Activated gamma-delta T cell treated with anti-CD3 and anti-CD28 coated beads, Interleukin-2, amount 50 U/mL, for 16 hours (primary cell): ENCODE results near the gene GNPDA1.

ENCODE experiments used
- DNase-seq: peaks from one replicate; pipeline ENCODE4 v3.0.0-alpha.2; 2020; ENCODE audit warnings: low read depth

GNPDA1 gene

DNA sequence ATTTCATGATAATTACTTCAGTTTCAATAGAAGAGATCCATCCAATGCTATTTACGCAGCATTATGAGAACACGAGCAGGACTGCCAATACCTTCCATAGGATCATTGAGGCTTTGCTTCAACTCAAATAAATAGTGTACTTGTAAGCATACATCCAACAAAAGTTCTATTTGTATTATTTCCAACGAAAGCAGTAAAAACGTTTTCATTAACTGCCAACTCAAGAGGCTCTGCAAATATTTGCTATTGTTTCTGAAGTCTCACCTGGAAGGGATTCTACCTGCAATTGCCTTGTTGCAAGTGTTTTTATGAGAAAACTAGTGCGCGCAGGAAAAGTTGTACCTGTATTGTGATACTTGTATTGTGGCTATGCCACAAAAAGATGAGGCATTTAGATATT lies 11.0 kb upstream of the GNPDA1 start:
- DNase-seq: no peak

DNA sequence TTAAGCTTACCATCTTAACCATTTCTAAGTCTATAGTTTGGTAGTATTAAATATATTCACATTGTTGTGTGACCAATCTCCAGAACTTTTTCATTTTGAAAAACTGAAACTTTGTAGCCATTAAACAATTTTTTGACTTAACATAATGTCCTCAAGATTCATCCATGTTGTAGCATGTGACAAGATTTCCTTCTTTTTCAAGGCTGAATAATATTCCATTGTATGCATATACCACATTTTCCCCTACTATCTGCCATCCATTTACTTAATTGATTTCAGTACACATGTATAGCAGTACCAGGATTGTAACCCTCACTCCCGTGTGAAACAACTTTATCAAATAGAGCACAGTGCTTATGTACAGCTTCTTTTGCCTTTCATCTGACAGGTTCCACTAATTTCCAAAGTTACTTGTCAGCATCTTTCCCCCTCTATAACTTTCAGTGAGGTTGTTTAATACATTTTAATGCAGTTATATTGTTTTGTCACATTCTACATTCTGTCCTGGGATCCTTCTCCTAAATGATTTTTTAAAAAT lies 7.4 kb upstream of the GNPDA1 start:
- no peak for DNase-seq

DNA sequence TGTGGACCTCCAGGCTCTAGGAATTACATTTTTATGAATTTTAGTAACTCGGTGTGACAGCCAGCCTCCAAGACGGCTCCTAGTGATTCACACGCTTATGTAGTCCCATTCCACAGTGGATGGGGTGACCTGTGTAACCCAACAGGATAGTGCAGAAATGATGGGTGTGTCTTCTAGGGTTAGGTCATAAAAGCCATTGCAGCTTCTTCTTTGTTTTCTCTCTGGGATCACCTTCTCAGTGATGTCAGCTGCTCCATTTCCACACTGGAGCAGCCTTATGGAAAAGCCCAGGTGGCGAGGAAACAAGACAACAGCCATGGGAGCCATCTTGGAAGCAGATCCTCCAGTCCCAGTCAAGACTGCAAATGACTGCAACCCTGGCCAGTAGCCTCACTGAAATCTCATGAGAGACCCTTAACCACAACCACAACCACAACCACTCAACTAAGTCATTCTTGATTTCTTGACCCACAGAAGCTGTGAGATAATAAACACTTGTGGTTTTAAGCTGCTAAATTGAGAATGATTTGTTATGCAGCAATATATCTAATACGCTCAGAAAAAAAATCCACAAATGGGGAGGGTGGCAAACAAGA lies 5.1 kb upstream of the GNPDA1 start:
- DNase-seq: no peak

DNA sequence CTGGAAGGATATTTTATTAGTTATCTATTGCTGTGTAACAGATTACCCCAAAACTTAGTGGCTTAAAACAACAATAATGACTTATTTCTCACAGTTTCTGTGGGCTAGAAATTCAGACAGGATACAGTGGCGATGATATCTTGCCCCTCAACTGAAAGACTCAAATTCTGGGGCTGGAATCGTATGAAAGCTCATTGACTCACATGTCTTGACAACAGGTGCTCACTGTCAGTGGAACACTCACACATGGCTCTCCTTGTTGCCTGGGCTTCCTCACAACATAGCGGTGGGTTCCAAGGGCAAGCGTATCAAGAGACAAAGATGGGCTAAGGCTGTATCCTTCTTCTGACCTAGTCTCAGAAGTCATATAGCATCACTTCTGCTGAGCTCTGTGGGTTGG lies 3.7 kb upstream of the GNPDA1 start:
- DNase-seq: no peak

DNA sequence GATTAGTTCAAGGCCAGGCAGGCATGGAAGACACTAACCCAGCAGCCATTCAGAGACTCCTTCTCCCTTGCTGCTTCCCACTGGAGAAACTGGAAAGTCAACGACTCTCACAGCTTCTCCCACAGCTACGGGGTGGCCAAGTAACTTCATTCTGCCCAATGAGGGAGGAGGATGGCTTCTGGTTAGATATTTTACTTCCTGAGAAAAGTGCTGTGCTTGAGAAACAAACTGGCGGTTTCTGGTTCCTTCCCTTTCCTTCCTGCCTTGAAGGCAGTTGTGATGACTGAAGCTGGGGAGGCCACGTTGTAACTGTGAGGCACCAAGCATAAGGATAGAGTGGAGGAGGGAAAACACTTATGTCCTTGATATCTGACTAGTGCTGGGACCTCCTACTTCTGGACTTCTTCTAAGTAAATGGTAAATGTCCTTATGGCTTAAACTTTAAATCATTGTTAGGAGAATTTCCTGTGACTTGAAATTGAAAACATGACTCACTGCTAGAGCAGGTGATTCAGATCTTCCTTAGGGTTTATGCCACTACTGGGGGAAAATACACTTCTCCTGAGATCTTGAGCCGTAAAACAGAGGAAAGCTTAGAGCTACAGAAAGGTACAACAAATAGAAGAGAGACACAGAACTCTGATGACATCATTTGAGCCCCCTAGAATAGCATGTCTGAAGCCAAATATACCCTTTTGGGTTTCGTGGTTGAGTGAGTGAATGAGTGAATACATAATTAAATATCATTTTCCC lies 3.1 kb upstream of the GNPDA1 start:
- DNase-seq: no peak

DNA sequence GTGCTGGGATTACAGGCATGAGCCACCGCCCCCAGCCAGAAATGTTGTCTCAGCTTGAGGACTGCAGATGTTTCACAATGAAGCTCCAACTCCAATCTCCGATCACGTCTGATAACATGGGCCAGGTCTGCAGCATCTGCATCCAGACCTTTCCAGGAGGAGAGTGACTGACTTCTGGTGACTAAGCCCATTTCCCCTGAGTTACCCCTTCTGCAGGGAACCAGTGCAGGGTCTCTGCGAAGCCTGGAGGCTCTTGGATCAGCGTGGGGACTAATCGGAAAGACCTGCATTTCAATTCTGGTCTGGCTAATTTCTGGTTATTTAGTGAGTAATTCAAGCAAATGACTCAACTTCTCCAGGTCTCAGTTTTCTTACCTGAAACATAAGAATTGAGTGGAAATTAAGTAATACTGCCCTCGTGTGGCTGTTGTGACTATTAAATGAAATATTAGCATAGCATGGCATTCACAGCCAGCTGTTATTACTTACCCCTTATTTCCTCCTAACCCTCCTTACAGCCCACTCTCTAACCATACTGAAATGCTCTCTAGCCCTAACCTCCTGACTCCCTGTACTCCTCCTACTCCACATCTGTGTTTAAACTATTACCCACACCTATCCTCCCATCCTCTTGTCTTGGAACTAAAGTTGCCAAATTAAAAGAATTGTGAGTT lies 2.2 kb upstream of the GNPDA1 start:
- no peak for DNase-seq

DNA sequence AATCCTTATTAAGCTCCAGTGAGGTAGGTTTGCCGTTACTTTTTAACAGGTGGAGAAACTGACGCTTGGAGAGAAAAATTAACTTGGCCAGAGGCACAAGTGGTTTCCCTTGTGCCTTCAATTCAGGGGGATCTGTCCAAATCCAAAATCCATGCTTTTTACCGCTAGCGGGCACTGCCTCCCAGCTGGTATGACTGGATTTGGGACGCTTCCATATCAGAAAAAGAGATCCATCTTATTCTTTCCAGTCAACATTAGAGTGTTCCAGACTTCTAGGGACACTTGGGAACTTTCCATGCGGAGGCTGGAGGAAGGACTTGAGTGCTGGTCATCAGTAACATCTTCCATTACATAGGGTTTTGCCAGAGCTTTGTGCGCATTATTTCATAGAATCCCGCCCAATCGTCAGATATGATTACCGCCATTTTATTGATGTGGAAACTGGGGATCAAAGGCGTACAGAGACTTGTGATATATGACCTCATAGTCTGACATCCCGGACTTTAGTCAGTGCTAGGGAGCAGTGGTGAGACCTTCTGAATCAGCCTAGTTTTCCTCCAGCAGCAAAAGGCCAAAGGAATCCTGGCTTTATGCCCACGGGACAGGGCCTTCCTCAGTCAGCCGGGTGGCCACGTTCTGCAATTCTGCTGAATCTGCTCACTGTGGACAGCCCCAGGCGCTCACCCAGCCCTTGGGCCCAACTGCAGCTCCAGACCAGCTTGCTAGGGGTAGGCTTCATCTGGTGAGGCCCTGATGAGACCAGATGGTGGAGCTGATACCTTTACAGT lies 1.1 kb upstream of the GNPDA1 start:
- DNase-seq: no peak

DNA sequence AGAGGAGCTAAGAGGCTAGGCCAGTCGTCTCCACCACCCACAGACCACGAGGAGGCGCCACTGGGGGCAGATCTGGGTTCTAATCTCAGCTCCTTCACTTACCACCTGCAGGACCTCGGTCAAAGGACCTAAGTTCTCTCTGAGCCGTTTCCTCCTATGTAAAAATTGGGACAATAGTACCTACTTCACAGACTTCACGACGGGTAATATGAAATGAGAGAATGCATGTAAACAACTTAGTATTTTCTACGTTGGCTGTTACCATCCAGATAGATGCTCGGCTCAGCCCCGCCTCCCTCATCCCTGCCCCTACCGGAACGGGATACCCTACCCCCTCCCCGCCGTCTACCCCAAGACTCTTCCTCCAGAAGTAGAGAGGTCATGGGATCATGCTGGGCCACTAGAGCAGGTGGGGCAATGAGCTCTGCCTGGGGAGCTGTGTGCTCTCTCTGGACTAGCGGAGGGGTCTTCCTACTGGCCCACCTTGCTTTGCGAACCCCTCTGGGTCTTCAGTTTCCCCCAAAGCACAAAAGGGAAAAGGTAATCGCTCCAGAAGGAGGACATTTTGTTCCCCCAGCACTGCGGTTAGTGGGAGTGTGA lies 541 bp downstream of the GNPDA1 start:
- DNase-seq: no peak

DNA sequence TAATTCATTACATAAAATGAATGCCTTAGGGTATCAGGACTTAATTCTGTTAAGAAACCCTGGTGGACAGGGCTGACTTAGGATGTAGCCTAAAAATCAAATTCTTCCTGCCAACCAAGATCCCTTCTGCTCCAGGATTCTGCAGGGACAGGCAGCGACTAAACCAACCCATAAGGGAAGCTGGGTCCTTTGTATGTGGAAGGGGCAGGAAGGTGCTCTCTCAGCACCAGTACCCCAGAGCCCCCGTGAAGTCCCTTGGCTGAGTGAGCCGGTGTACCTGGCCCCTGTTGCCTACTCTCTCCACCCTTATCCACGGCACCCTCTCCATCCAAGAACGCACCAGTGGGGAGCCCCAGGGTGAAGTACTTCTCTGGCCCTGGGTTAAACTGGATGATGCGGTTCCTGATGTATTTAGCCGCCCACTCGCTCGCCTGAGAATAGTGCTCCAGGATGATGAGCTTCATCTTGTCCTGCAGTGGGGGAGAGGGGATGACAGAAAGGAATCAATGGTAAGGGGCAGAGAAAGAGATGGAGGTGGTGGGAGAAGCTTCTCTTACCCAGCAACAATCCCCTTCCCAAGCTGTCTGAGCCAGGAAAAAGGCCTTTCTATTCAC lies 1.1 kb downstream of the GNPDA1 start:
- no peak for DNase-seq

DNA sequence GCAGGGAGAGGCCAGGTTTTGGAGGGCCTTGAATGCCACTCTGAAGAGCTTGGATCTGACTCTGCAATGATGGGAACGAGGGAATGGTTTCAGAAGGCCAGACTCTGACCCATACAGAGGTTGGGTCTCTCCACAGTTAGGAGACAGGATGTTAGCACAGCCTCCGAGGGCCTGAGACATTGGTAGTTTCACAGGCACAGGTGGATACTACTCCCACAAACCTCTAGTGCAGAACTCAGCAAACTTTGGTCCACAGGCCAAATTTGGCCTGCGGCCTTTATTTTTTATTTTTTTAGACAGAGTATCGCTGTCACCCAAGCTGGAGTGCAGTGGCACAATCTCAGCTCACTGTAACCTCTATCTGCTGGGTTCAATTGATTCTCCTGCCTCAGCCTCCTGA lies 2.9 kb downstream of the GNPDA1 start:
- no peak for DNase-seq

DNA sequence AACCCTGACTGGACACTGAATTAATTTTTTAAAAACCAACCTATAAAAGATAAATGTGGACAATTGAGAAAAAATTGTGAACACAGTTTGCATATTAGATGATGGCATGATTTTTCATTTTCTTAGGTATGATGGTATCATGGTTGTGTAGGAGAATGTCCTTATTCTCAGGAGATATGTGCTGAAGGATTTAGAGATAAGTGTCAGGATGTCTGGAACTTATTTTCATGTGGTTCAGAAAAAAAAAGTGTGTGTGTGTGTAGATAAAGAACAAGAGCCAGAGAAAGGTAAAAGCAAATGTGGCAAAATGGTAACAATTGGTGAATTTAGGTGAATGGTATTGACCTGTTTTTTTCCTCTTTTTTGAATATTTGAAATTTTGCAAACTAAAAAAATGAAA lies 4.0 kb downstream of the GNPDA1 start:
- no peak for DNase-seq

DNA sequence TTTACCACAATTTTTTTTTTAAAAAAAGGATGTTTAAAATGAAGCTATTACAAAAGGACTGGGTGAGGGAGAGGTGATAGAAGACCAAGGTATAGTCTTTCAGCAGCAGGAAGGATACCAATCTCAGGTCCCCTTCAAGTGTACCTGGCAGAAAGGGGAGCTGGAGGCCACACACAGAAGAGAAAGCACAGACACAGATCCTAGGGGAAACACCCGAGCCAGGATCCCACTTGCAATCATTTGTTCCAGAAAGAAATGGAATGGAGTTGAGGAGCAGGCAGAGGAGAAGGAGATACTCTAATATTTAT lies 5.6 kb downstream of the GNPDA1 start:
- DNase-seq: no peak

DNA sequence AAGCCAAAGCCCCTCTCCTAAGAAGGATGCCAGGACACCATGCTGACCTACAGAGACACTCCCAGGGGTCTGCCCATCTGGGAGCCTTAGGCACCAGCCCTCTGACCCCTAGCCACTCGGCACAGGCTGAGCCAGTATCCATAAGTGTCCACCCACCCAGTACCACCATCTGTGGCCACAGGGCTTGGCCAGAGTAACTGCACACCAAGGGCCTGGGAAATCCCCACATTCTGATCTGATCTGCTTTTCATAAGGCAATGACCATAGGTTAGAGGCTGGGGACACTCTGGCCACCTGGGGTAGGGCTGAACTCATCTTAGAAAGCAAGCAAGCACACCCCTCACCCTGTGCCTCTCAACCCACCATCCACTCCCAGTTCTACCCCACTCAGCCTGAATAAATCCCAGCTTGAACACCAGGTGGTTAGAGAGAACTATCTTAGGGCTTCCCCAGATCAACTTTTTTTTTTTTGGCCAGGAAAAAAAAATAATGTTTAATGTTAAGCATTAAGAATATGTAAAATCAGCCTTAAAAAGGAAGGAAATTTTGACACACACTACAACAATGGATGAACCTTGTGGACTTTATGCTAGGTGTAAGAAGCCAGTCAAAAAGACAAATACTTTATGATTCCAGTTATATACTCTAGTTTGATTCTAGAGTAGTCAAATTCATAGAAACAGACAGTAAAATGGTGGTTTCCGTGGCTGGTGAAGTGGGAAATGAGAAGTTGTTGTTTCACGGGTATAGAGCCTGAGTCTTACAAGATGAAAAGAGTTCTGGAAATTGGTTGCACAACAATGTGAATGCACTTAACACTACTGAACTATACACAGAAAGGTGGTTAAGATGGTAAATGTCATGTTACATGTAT lies 6.2 kb downstream of the GNPDA1 start:
- no peak for DNase-seq

DNA sequence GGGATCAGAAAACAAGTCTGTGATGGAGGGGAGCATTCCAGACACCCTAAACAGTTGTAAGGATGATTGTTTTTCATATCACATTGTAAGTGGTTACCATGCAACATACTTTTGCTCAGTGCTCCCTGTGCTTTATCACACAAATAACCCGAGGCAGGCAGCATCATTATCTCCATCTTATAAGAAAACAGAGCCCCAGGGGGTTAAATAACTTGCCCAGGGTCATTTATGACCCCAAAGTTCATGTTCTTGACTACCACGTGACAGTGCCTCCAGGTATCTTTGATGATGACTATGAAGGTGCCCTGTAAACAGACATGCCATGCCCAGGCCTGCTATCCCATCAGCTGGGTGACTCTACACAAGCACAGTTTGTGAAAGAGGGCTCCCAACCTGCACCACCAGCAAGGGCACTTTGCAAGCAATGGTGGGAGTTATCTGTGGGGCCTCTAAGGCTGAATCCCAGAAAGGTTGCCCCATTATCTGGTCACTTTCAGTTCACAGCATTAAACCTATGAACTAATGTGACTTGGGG lies 9.5 kb downstream of the GNPDA1 start:
- no peak for DNase-seq

DNA sequence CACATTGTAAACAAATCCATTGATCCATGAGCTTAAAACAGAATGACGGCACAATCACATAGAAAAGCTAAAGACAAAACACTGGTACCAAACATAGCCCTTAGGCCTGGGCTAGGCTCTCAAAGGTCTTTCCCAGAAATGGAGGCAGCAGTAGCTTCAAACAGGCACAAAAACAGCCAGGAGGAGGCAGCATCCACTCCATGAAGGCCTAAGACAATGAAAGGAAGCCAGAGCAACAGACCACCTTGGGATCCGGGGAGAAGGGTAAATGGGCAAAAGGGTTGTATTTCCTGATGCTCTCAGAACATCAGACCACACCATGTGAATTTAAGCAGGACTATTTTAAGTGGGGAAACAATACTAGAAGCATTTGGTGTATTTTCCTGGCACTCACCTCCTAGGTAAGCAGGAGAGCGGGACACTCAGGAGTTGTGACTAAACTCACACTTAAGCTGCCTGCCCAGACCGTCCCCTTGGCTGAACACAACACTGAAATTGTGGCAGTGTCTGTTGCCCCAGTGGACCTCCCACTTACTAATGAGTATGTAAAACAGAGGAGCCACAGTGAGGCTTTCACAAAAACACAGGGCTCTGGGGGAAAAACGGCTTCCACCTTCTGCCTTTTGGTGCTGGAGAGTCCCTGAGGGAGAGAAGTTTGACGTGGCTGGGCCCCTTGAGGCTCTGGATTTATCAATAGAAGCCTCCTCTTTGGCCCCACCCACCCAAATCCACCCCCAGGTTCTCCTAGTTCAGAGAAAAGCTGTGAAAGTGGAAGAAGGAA lies 11.9 kb downstream of the GNPDA1 start:
- DNase-seq: no peak

DNA sequence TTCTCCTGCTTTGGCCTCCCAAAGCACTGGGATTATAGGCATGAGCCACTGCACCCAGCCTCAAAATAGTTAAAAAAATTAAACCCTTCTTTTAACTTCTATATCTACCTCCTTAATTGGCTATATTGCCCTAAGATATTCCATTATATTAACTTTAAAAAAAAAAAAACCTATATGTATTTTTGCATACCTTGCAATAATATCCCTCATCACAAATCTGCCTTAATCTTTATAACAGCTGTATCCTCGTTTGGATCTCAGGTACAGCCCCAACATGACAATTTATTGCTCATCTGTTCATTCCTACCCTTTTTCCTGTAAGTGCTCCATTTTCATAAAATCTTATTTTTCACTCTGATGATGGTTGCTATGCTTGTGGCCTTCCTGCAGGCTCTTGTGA lies 12.7 kb downstream of the GNPDA1 start:
- DNase-seq: no peak

DNA sequence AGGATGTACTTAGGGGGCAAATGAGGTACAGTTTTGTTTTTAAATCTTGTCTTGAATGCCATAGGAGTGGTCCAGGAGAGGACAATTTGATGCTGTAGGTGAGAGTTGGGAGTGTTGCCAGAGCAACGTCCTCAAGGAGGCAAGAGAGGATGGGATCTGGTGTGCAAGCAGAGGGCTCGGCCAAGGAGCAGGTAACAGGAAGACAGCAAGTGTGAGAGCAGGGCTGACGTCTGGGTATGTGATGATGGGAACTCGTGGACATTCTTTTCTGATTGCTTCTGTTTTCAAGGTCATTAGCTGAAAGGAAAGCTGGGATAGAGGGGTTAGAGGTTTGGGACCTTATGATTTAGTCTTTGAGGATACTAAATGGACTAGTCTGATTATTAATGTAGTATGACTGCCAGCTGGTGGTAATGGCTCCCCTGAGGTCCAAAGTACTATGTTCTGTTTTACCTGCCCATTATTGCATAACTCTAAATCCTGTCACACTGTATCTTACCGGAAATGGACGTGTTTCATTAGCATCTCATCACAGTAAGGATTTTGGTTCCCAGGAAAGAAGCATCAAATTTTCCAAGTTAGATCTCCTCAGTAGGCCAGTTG lies 15.4 kb downstream of the GNPDA1 start:
- no peak for DNase-seq

DNA sequence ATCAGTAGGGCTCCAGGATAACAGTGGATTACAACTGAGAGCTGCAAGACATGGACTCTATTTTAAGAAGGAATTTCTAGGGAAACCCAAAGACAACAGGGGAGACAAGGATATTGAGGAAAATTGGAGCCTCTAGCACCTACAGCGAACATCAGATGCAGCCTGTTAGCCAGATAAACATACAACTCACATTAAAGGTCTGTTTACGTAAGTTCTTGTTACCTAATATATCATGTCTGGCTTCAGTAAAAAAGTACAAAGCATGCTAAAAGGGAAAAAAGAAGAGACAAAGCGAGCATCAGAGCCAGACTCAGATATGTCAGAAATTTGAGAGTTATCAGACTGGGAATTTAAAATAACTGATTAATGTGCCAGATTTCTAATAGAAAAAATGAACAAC lies 17.2 kb downstream of the GNPDA1 start:
- DNase-seq: no peak

DNA sequence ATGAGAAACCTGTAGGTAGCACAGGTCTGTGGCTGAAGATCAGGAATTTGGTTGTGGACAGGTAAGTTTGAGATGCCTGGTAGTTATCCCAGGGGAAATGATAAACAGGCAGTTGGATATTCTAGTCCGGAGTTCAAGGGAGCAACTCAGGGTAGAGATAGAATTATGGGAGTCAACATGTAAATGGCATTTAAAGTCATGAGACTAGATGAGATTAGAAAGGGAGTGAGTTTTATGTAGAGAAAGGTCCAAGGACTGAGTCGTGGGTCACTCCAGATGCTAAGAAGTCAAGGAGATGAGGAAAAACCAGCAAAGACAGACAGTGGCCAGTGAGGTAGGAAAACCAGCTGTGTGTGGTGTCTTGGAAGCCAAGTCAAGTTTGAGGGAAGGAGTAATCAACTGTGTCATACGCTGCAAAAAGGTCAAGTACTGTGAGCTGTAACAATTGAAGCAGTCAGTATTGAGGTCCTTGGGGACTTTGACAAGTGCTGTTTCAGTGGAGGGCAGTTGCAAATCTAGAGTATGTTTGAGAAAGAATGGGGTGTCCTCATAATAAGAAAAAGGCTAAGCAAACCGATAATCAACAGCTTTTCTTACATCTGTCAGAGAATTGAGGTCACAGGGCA lies 18.2 kb downstream of the GNPDA1 start:
- DNase-seq: no peak
